A549 treated with dexamethasone at 1 μM for 4 hours (cell line): Measurements from ENCODE around the gene TMEM185A. TPM values are rescaled to one million over a fixed set of nuclear protein-coding genes. Genes with fewer than 3 reads are reported as not detected.

ENCODE experiments used
- total RNA-seq: library from RNA; stranded (reverse); fragments of 200-300 nt; extraction: Qiagen RNA extraction; gene quantifications from 5 replicates; pipeline ENCODE4 v1.2.3, GENCODE V29; 2022

Gene TMEM185A
- 24.2 to 27.5 TPM (median 25.5 TPM) in 5 replicates for total RNA-seq

DNA sequence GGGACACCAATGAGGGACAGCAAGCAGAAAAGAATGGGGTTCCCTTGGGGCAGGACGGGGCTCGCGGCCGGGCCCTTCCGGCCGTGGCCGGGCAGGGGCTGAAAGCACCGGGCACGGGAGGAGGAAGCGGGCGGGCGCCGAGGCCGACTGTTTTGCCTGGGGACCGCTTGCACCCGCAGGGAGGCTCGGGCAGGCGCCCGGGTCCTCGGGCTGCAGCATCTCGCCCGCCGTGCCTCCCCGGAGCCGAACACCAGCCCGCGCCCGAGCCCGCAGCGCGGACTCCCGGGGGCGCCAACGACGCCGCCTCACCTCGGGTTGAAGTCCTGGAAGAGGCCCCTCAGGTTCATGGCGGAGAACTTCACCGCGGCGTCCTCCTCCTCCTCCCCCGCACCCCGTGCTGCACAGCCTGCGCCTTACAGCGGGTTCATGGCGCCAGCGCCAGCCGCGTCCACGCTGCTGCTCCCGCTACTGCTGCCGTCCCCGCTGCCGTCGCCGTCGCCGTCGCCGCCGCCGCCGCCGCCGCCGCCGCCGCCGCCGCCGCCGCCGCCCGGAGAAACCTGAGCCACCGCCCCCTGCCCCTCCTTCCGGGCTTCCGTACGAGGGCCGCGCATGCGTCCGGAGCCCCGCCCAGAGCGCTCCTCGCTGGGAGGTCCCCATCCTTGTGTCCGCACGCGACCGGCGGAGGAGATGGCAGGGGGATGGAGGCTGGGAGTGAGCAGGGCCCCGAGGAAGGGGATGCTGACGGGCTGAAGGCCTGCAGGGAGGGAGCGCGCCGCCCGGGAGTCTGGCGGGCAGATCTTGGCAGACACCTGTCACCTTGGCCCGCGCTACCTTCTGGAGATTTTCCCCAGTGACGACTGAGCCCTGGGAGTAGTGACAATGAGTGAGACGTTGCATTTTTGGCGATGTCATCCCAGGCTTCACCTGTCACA, at the start of gene TMEM185A:
Gene TMEM185A, minus strand, starts transcription at position 559 of the 932 bp plus-strand sequence. Its CDS starts 212 bp downstream, at position 347.

GRCh38 chrX:149595214-149595613, 36.4 kb downstream of the TMEM185A start, which contains the start of gene HSFX2:
Gene HSFX2, minus strand, starts transcription at chrX:149595314. Its CDS starts 614 bp downstream, at chrX:149594700.

DNA sequence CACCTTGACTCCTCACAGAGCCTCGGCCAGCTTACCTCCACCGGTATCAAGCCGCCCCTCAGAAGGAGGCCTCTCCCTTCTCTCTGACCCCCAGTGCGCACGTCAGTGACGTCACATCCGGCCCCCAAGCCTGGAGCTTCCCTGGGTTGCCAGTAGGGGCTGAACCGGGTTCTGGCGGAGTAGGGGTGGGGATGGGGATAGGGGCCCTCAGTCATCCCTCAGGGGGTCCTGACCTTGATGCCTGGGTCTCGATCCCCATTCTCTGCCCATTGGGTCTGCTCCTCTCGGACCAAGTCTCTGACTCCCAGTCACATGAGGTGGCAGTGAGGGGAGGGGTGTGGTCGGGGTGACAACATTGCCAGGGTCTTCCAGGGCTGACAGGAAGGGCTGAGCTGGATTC, 44.2 kb downstream of the TMEM185A start, which contains the start of gene MAGEA9B:
Gene MAGEA9B, minus strand, starts transcription at position 101 of the 400 bp plus-strand sequence. CDS start 4,280 bp downstream, outside the sequence.

GRCh38 chrX:149549701-149550100, 81.9 kb downstream of the TMEM185A start, which contains the start of gene HSFX3:
Gene HSFX3, minus strand, starts transcription at chrX:149549924. Its CDS starts 72 bp downstream, at chrX:149549852.

Other genes with a start within 250 kb of the TMEM185A start
- 70.1 to 105 TPM (median 99.2 TPM) in 5 replicates for gene IDS, start 126.5 kb downstream of the TMEM185A start, total RNA-seq
- gene EOLA1, start 90.8 kb downstream of the TMEM185A start, total RNA-seq: 19.3 to 20.8 TPM (median 19.8 TPM) in 5 replicates
- not detected in 5 replicates for gene HSFX3, start 81.9 kb downstream of the TMEM185A start, total RNA-seq
- gene MAGEA9B, start 44.3 kb downstream of the TMEM185A start, total RNA-seq: not detected in 5 replicates
- 0.08 to 0.38 TPM (median 0.19 TPM) in 3 of 5 replicates, not detected in the others for gene HSFX2, start 36.5 kb downstream of the TMEM185A start, total RNA-seq
- not detected in 5 replicates for gene MAGEA11, start 80.3 kb upstream of the TMEM185A start, total RNA-seq
- 0.07 to 0.42 TPM (median 0.16 TPM) in 5 replicates for gene HSFX1, start 142.3 kb upstream of the TMEM185A start, total RNA-seq
- not detected in 5 replicates for gene MAGEA9, start 150.1 kb upstream of the TMEM185A start, total RNA-seq
- gene MAGEA8, start 249.4 kb upstream of the TMEM185A start, total RNA-seq: not detected in 5 replicates